Lower leg skin (tissue), 4 donors: ENCODE data around the gene BPI. TPM values are rescaled to one million over a fixed set of nuclear protein-coding genes. Genes with fewer than 3 reads are reported as not detected.
A peak's percentile ranks its signal among the peaks of the same experiment; 100 is the strongest.
"Not testable (repeated sequence)": the region's sequence is repeated elsewhere in the genome, so short reads cannot be mapped to it uniquely, and the experiment has no call there.

Source experiments
- DNase-seq, 2 donors: peaks; one replicate each; pipeline ENCODE4 v3.0.0-alpha.2; 2019; ENCODE audit warnings: low spot score in 2 of 2
- H3K4me3 ChIP-seq: fragments of 200-600 bp; sonication (generic); 2 replicates; pipeline ENCODE4 v1.5.1; 2017; ENCODE audit warnings: mild to moderate bottlenecking, low read depth; ENCODE audit not compliant: poor library complexity, severe bottlenecking
- CTCF ChIP-seq, 3 donors: fragments of 450-650 bp; IDR thresholded peaks; one replicate each; pipeline ENCODE4 v1.5.1; 2016; ENCODE audit warnings: antibody characterized with exemption in 3 of 3, mild to moderate bottlenecking in 3 of 3, moderate library complexity in 2 of 3
- POLR2A ChIP-seq, 2 donors: fragments of 450-650 bp; IDR thresholded peaks; one replicate each; pipeline ENCODE4 v1.6.1; 2016 to 2017; ENCODE audit warnings: antibody characterized with exemption in 2 of 2, mild to moderate bottlenecking in 1 of 2, moderate library complexity in 1 of 2
- whole genome bisulfite sequencing, 2 donors: methylation state at CpG; one replicate each; pipeline ENCODE4 v1.1.5; 2018; 5-methylcytosine and 5-hydroxymethylcytosine counted together
- intact Hi-C: fragments of 100-400 bp; cut with DNase I; formaldehyde crosslinking; loops from one replicate; pipeline ENCODE4 v1.15.0; 2023; ENCODE audit warnings: low total_unique reads
- total RNA-seq, 4 donors: library from RNA; depleted of rRNA; stranded (reverse); fragments of >200 nt; gene quantifications; one replicate each; pipeline ENCODE4 v1.1.0, GENCODE V29; 2016

BPI gene
- total RNA-seq, 4 donors from 2014 or later, result not detected

- no peak for TF ChIP-seq POLR2A (IDR thresholded peaks at IDR 0.05)
- no peak overlapping the region for H3K4me3 ChIP-seq
- WGBS, 2 donors, result 96 to 98% methylated on average over 2 of the region's 2 CpGs
- peak in 1 of 2 donors; percentile 31 for DNase-seq
- intact Hi-C loops, result no loop called here
Observed at GRCh38 chr20:38278763-38279162, 25.2 kb upstream of the BPI start.

GRCh38 chr20:38281176-38281915, 22.6 kb upstream of the BPI start:
- intact Hi-C loops, H3K4me3 ChIP-seq: not testable (repeated sequence)
- 80 to 91% methylated on average over 6 of the region's 6 CpGs for WGBS, 2 donors
- DNase-seq, result peak in 1 of 2 donors; percentile 54

- intact Hi-C loops, result no loop called here
- 95 to 100% methylated on average over 2 of the region's 2 CpGs for WGBS, 2 donors
- peak in 1 of 2 donors; percentile 63 for DNase-seq
- no peak overlapping the region for H3K4me3 ChIP-seq
- TF ChIP-seq CTCF (IDR thresholded peaks at IDR 0.05) (no peak), POLR2A (IDR thresholded peaks at IDR 0.05) (no peak)
Observed at GRCh38 chr20:38283236-38283635, 20.7 kb upstream of the BPI start.

- WGBS, 2 donors, result 89 to 96% methylated on average over 7 of the region's 7 CpGs
- H3K4me3 ChIP-seq, intact Hi-C loops: not testable (repeated sequence)
- DNase-seq, result peak in 1 of 2 donors; percentile 61
Observed at GRCh38 chr20:38284066-38284650, 19.8 kb upstream of the BPI start.

- H3K4me3 ChIP-seq, result no peak overlapping the region
- peak in 1 of 2 donors; percentile 64 for DNase-seq
- TF ChIP-seq POLR2A (IDR thresholded peaks at IDR 0.05) (no peak), CTCF (IDR thresholded peaks at IDR 0.05) (no peak)
- WGBS, 2 donors, result 88 to 94% methylated on average over 4 to 5 of the region's 5 CpGs
- intact Hi-C loops, result no loop called here
Observed at GRCh38 chr20:38284893-38285444, 19.0 kb upstream of the BPI start.

GRCh38 chr20:38286586-38287531, 17.1 kb upstream of the BPI start:
- DNase-seq, result peak in 1 of 2 donors; percentile 72
- intact Hi-C loops, result no loop called here
- WGBS, 2 donors, result 45 to 46% methylated on average over 16 of the region's 16 CpGs
- no peak overlapping the region for H3K4me3 ChIP-seq
- TF ChIP-seq CTCF (IDR thresholded peaks at IDR 0.05), result no peak
- TF ChIP-seq POLR2A (IDR thresholded peaks at IDR 0.05), result no peak
